Limb (tissue), 2 donors: ENCODE results near the gene STK39.

Experiments used
- DNase-seq, 2 donors: peaks; one replicate each; pipeline ENCODE4 v3.0.0-alpha.2; 2016; ENCODE audit errors: extremely low spot score in 2 of 2

The STK39 gene

DNA sequence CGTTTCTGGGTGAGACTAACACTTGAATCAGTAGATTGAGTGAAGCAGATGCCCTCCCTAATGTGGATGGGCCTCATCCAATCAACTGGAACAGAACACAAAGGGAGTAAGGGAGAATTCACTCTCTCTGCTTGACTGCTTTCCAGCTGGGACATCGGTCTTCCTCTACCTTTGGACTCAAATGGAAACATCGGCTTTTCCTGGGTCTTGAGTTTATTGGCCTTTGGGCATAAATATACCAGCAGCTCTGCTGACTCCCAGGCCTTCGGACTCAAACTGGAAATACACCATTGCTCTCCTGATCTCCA lies 311.6 kb downstream of the STK39 start:
- DNase-seq, result no peak

GRCh38 chr2:167933097-167933814 lies 314.1 kb downstream of the STK39 start:
- DNase-seq, result no peak

DNA sequence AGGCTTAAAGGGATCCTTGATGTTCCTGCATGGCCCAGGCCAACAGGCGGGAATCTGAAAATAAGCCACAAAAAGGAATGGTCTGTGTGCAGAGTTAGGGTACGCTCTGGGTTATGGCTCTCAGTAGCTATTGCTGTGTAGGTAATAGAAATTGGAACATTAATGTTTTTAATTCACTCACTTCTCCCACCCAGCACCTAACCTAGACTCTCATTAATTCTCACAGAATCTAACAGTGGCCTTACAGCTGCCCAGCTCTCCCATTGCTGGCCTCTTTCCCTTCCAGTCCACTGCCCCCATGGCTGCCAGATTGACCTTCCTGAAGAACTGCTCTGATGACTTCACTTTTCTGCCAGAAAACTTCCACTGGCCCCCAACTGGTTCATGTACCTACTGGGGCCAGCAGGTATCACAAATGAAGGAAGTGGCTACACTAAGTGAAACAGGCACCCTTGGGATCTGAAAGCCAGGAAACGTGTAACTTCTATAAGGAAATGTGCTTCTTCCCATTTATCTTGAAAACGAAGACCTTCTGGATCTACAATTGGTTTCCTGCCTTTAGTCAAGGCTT lies 315.2 kb downstream of the STK39 start:
- DNase-seq, result no peak

DNA sequence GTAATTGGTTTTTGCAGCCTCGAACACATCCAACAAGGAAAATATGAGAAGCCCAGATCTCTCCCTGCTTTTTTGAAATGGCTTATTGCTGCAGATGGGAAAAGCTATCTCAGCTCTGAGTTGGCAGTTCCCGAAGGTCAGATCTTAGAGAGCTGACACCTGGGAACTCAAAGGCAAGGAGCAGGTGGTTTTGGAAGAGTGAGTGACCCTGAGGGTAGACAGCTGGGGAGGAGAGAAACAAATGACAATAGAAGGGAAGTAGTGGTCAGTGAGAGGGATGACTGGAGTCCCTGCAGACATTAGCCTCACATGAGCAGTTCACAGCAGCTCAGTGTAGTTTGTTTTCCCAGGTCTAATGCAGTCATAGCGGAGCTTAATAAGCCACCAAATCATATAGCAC lies 317.9 kb downstream of the STK39 start:
- DNase-seq, result no peak

DNA sequence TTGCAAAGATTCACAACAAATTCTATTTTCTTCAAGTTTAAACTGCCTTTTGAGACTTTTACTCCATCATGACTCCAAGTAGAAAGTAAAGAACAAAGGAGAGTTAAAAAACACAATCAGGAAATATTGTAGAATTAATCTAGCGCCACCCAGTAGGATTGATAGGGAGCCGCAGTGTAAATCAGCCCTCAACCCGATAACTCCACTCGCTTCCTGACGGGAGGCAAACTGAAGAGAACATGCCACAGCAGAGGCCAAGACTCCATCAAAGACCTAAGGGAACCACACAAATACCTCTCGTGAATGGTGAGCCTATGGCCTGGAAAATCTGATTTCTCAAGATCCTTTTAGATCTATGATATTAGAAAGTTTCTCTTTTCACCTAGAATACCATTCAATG lies 319.0 kb downstream of the STK39 start:
- no peak for DNase-seq

GRCh38 chr2:167925758-167926157 lies 321.6 kb downstream of the STK39 start:
- no peak for DNase-seq

DNA sequence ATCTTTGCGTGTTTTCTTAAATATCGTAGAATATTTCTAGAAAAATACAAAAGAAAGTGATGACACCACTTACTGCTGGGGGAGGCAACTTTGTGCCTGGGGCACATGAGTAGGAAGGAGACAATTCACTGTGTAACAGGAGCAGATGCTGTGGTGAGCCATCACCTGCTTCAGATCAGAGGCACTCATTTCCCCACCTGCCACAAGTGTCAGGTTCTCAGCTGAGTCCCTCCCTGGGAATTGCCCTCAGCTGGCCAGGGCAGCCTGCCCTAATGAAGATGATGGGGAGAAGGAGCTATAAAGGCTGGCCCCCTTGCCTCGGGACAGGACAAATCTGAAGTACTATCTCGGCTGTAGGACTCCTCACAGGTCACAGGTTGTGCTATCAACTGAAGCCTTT lies 322.8 kb downstream of the STK39 start:
- no peak for DNase-seq

DNA sequence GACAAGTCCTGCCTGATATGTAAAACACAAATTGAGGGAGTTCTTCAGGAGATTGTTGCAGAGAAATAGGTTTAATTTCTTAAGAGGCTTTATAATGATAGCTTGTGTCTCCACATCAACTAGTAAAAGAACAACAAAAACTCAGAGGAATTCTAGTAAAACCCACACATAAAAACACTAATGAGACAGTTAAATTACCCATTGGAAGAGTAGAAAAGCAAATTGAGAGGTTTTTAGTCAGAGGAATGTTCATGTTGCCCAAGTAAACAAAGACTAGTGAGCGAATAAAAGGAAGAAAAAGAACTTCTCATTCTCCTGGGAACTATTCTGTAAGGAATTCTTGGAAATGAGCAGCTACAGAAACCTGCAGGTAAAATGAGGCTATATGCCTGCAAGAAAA lies 330.6 kb downstream of the STK39 start:
- DNase-seq, result no peak

DNA sequence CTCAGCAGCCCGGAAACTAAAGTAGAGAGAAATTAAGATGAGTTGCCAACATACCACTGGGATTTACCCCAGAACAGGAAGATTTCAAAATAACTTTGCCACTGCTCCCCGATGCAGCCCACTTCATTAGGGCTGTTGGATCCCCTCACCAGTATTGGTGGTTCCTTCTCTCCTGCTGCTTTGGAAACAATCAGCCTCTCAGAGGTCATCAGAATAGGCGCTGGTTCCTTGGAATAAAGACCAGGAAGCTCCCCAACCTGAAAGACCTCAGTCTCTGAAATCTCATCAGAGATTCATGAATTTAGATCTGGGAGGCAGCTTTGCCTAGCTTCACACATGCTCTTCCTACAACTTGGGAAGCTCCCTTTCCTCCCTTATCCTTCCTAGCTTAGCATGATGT lies 332.4 kb downstream of the STK39 start:
- DNase-seq, result no peak

DNA sequence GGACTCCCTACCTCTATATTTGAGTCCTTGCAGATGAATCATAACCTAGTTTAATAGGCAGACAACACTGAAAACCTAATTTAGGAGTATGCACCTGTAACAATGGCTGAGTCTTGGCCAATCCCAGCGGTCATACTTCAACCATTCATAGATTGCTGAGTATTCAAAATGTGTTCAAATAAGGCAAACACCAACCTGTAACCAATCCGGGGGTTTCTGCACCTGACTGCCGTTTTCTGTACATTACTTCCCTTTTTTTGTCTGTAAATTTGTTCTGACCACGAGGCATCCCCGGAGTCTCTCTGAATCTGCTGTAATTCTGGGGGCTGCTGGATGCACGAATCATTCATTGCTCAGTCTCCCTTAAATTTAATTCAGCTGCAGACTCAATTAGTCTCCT lies 338.6 kb downstream of the STK39 start:
- no peak for DNase-seq

- no peak for DNase-seq
Measured at GRCh38 chr2:167905668-167906067, 341.7 kb downstream of the STK39 start.
